Osteoblast (primary cell): Measurements from ENCODE around the gene PSMC5. TPM values are rescaled to one million over a fixed set of nuclear protein-coding genes. Genes with fewer than 3 reads are reported as not detected.

Experiments
- DNase-seq: peaks from one replicate; pipeline ENCODE4 v3.0.0; 2011; ENCODE audit warnings: low spot score, mixed read lengths; ENCODE audit not compliant: insufficient read length; ENCODE audit errors: missing footprints
- H2AFZ ChIP-seq: 2 replicates; pipeline ENCODE4 v1.6.0; 2011; ENCODE audit warnings: mild to moderate bottlenecking, low read length
- H3K27ac ChIP-seq: 2 replicates; pipeline ENCODE4 v1.5.1; 2011; ENCODE audit warnings: mild to moderate bottlenecking, low read depth, low read length, moderate library complexity
- H3K27me3 ChIP-seq: 2 replicates; pipeline ENCODE4 v1.6.0; 2012; ENCODE audit warnings: mild to moderate bottlenecking, control low read depth, inconsistent platforms, low read length, moderate library complexity; ENCODE audit not compliant: insufficient read depth
- H3K36me3 ChIP-seq: 2 replicates; pipeline ENCODE4 v1.5.1; 2011; ENCODE audit warnings: mild to moderate bottlenecking, low read length, control low read depth, moderate library complexity; ENCODE audit not compliant: insufficient read depth
- H3K4me1 ChIP-seq: 2 replicates; pipeline ENCODE4 v1.5.1; 2011; ENCODE audit warnings: mild to moderate bottlenecking, low read length, control low read depth, moderate library complexity; ENCODE audit not compliant: insufficient read depth
- H3K4me2 ChIP-seq: 2 replicates; pipeline ENCODE4 v1.6.0; 2011; ENCODE audit warnings: mild to moderate bottlenecking, low read length; ENCODE audit not compliant: insufficient read depth
- H3K4me3 ChIP-seq: fragments of 200-600 bp; sonication (generic); 3 replicates; pipeline ENCODE4 v1.5.1; 2012; ENCODE audit warnings: mild to moderate bottlenecking, low read length, inconsistent platforms; ENCODE audit not compliant: insufficient read depth
- H3K79me2 ChIP-seq: 2 replicates; pipeline ENCODE4 v1.6.0; 2012; ENCODE audit warnings: mild to moderate bottlenecking, low read length, control low read depth, inconsistent platforms; ENCODE audit not compliant: insufficient read depth
- H3K9me3 ChIP-seq: 2 replicates; pipeline ENCODE4 v1.5.1; 2011; ENCODE audit warnings: low read depth, low read length, control low read depth
- H4K20me1 ChIP-seq: 2 replicates; pipeline ENCODE4 v1.6.0; 2012; ENCODE audit warnings: mild to moderate bottlenecking, low read length, control low read depth; ENCODE audit not compliant: insufficient read depth
- total RNA-seq: library from RNA; depleted of rRNA; stranded (reverse); fragments of >200 nt; gene quantifications from 2 replicates; pipeline ENCODE4 v1.2.3, GENCODE V29; 2012
- TF ChIP-seq, protein P1 (sequence below): IDR thresholded peaks from 2 replicates; pipeline ENCODE4 v1.5.1; 2011; ENCODE audit warnings: mild to moderate bottlenecking, low read depth, low read length, moderate library complexity; ENCODE audit errors: extremely low read depth

The PSMC5 gene
- total RNA-seq, 1 donor = 34.0 TPM

DNA sequence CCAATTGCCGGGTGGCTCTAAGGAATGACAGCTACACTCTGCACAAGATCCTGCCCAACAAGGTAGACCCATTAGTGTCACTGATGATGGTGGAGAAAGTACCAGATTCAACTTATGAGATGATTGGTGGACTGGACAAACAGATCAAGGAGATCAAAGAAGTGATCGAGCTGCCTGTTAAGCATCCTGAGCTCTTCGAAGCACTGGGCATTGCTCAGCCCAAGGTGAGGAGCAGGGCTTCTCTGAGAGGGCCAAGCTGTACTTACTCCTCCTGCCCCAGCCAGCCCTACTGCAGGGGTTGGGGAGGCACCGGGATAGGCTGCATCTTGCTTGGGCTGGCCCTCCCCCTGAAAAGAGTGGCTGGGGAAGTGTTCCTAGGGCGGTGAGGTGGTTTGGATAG lies 3.0 kb downstream of the PSMC5 start:
- H3K36me3 ChIP-seq = peaks cover 66% of the 10 kb centered on the region
- peaks cover 27% of the 10 kb centered on the region for H4K20me1 ChIP-seq
- peaks cover 21% of the 10 kb centered on the region for H3K4me1 ChIP-seq
- H3K27ac ChIP-seq = no peak overlapping the region
- H3K79me2 ChIP-seq = peaks cover 47% of the 10 kb centered on the region
- TF ChIP-seq, protein P1, sequence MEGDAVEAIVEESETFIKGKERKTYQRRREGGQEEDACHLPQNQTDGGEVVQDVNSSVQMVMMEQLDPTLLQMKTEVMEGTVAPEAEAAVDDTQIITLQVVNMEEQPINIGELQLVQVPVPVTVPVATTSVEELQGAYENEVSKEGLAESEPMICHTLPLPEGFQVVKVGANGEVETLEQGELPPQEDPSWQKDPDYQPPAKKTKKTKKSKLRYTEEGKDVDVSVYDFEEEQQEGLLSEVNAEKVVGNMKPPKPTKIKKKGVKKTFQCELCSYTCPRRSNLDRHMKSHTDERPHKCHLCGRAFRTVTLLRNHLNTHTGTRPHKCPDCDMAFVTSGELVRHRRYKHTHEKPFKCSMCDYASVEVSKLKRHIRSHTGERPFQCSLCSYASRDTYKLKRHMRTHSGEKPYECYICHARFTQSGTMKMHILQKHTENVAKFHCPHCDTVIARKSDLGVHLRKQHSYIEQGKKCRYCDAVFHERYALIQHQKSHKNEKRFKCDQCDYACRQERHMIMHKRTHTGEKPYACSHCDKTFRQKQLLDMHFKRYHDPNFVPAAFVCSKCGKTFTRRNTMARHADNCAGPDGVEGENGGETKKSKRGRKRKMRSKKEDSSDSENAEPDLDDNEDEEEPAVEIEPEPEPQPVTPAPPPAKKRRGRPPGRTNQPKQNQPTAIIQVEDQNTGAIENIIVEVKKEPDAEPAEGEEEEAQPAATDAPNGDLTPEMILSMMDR = no peak
- DNase-seq = no peak
- no peaks in the 10 kb centered on the region for H3K9me3 ChIP-seq
- H3K4me3 ChIP-seq = no peak overlapping the region
- no peak overlapping the region for H3K4me2 ChIP-seq
- H3K27me3 ChIP-seq = no peaks in the 10 kb centered on the region
- H2AFZ ChIP-seq = no peak overlapping the region

DNA sequence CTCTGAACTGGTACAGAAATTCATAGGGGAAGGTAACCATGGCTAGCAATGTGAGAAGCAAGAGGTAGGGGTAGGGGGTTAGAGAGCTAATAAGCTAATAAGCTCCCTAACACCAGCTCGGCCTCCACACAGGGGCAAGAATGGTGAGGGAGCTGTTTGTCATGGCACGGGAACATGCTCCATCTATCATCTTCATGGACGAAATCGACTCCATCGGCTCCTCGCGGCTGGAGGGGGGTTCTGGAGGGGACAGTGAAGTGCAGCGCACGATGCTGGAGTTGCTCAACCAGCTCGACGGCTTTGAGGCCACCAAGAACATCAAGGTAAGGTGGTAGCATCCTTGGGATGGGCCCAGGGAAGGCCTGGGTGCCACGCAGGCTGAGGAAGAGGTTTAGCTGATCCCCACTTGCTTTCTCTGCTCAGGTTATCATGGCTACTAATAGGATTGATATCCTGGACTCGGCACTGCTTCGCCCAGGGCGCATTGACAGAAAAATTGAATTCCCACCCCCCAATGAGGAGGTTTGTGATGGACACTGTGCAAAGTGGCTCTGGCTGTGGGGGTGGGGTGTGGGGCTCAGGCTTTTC lies 3.8 kb downstream of the PSMC5 start:
- no peaks in the 10 kb centered on the region for H3K9me3 ChIP-seq
- H3K36me3 ChIP-seq = peaks cover 66% of the 10 kb centered on the region
- TF ChIP-seq, protein P1 = no peak
- peaks cover 29% of the 10 kb centered on the region for H4K20me1 ChIP-seq
- H3K27ac ChIP-seq = no peak overlapping the region
- no peak overlapping the region for H3K4me2 ChIP-seq
- H3K4me3 ChIP-seq = no peak overlapping the region
- peaks cover 16% of the 10 kb centered on the region for H3K4me1 ChIP-seq
- H2AFZ ChIP-seq = no peak overlapping the region
- H3K27me3 ChIP-seq = no peaks in the 10 kb centered on the region
- peaks cover 46% of the 10 kb centered on the region for H3K79me2 ChIP-seq
- DNase-seq = peak; percentile 71

DNA sequence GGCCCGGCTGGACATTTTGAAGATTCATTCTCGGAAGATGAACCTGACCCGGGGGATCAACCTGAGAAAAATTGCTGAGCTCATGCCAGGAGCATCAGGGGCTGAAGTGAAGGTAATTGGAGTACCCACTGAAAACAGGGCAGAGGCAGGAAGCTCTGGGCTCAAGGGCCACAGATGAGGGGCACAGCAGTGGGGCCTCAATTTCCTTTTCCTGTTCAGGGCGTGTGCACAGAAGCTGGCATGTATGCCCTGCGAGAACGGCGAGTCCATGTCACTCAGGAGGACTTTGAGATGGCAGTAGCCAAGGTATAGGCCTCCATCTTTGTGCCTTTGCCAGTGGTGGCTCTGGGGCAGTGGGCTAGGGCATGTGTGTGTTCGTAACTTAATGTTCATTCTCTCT lies 4.3 kb downstream of the PSMC5 start:
- H3K4me3 ChIP-seq = no peak overlapping the region
- H3K9me3 ChIP-seq = no peaks in the 10 kb centered on the region
- no peak for DNase-seq
- H3K4me1 ChIP-seq = peaks cover 14% of the 10 kb centered on the region
- H3K27ac ChIP-seq = no peak overlapping the region
- H2AFZ ChIP-seq = no peak overlapping the region
- peaks cover 45% of the 10 kb centered on the region for H3K79me2 ChIP-seq
- TF ChIP-seq, protein P1 = no peak
- peaks cover 27% of the 10 kb centered on the region for H4K20me1 ChIP-seq
- no peak overlapping the region for H3K4me2 ChIP-seq
- H3K36me3 ChIP-seq = peaks cover 67% of the 10 kb centered on the region
- H3K27me3 ChIP-seq = no peaks in the 10 kb centered on the region

DNA sequence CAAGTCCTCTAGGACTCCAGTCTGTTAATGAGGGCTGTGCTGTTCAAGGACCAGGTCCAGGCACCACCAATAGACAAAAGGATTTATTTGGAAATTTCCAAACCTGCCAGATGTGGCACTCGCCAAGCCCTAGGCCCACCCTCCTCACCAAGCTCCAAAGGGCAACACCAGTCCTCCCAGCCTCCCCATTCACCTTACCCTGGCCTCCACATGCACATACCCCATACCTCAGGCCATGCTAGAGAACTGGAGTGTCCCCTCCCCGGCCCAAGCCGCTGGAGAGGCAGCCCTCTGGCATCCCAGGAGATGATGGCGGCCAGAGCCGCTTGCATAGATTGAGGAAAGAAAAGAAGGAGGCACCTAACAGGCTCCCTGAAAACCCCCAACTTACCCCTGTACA lies 4.8 kb downstream of the PSMC5 start:
- H3K9me3 ChIP-seq = no peaks in the 10 kb centered on the region
- peaks cover 14% of the 10 kb centered on the region for H3K4me1 ChIP-seq
- DNase-seq = no peak
- peaks cover 72% of the 10 kb centered on the region for H3K36me3 ChIP-seq
- no peak overlapping the region for H3K4me3 ChIP-seq
- no peak overlapping the region for H3K4me2 ChIP-seq
- TF ChIP-seq, protein P1 = no peak
- no peak overlapping the region for H2AFZ ChIP-seq
- no peak overlapping the region for H3K27ac ChIP-seq
- H3K79me2 ChIP-seq = peaks cover 48% of the 10 kb centered on the region
- no peaks in the 10 kb centered on the region for H3K27me3 ChIP-seq
- H4K20me1 ChIP-seq = peaks cover 27% of the 10 kb centered on the region
